Retinal pigment epithelial cell (primary cell): ENCODE data around the gene DRICH1.
"Not testable (repeated sequence)": the region's sequence is repeated elsewhere in the genome, so short reads cannot be mapped to it uniquely, and the experiment has no call there.

Source experiments
- DNase-seq: peaks from one replicate; pipeline ENCODE4 v3.0.0-alpha.2; 2010; ENCODE audit warnings: low read depth
- H3K4me3 ChIP-seq: 2 replicates; pipeline ENCODE4 v1.5.1; 2011; ENCODE audit warnings: mild to moderate bottlenecking, low read length, control low read depth, moderate library complexity
- CTCF ChIP-seq: conservative IDR thresholded peaks from 2 replicates; pipeline ENCODE4 v1.5.1; 2011; ENCODE audit warnings: low read depth, low read length, control low read depth, inconsistent platforms

Gene DRICH1

GRCh38 chr22:23632178-23632577 lies at the start of gene DRICH1:
Gene DRICH1, minus strand, starts transcription at chr22:23632321. Its CDS starts 298 bp downstream, at chr22:23632023.
- no peak for DNase-seq
- no peak within 1 kb of the TSS for H3K4me3 ChIP-seq
- TF ChIP-seq CTCF: no peak

GRCh38 chr22:23681026-23681809 lies 49.1 kb upstream of the DRICH1 start:
- no peak for DNase-seq
- H3K4me3 ChIP-seq: no peak overlapping the region
- TF ChIP-seq CTCF: no peak

GRCh38 chr22:23678133-23678532 lies 46.0 kb upstream of the DRICH1 start:
- TF ChIP-seq CTCF: no peak
- H3K4me3 ChIP-seq: no peak overlapping the region
- no peak for DNase-seq

- H3K4me3 ChIP-seq: no peak overlapping the region
- no peak for TF ChIP-seq CTCF
- no peak for DNase-seq
Observed at GRCh38 chr22:23677701-23677995, 45.5 kb upstream of the DRICH1 start.

- H3K4me3 ChIP-seq, DNase-seq: not testable (repeated sequence)
Observed at GRCh38 chr22:23676841-23677700, 45.0 kb upstream of the DRICH1 start.

GRCh38 chr22:23675502-23676415 lies 43.6 kb upstream of the DRICH1 start:
- TF ChIP-seq CTCF: no peak
- H3K4me3 ChIP-seq: no peak overlapping the region
- DNase-seq: no peak

- not testable (repeated sequence) for DNase-seq, H3K4me3 ChIP-seq
Observed at GRCh38 chr22:23674886-23675501, 42.9 kb upstream of the DRICH1 start.
